OCI-LY1 (cell line): ENCODE measurements around the gene JADE3.

Source experiments
- EZH2 ChIP-seq: fragments of 200-600 bp; sonication (generic), shearing (Covaris generic); IDR thresholded peaks from 2 replicates; pipeline ENCODE4 v1.8.0; 2017; ENCODE audit warnings: borderline replicate concordance, mixed run types, mild to moderate bottlenecking, antibody characterized with exemption, low read length, moderate library complexity, mixed read lengths
- TF ChIP-seq, protein P1 (sequence below): fragments of 200-600 bp; sonication (generic), shearing (Covaris generic); IDR thresholded peaks from 2 replicates; pipeline ENCODE4 v1.5.1; 2017; ENCODE audit warnings: mild to moderate bottlenecking, antibody characterized with exemption, low read length, moderate library complexity, mixed read lengths

DNA sequence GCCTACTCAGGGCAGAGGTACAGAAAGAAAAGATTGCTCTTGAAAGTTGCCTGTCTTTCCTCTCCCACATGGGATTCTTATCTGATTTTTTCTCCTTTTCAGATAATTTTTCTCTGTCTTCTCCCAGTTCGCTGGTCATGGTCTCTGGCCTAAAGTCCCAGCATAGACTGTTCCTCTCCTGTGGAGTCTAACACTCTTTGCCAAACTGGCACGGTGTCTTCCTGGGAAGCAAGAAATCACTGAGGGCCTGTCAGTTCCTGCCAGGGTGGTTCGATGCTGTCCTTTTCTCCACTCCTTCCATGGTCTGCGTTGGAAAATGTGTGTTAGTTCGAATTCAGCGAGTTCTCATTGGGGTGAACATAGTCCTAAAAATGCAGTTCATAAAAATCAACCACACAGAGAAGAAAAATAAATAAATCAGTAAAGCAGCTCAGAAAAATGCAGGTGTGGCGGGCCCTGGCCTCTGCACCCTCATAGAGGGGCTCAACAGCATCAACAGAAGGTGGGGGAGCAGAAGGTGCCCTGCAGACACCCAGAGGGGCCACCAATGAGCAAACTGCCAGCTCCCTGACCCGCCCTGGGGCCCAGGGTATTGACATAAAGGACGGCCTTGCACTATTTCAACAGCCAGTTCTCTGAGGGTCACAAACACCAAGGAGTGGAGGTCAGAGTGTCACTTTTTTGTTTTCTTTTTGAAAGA, 168.1 kb downstream of the JADE3 start:
- TF ChIP-seq, protein P1, sequence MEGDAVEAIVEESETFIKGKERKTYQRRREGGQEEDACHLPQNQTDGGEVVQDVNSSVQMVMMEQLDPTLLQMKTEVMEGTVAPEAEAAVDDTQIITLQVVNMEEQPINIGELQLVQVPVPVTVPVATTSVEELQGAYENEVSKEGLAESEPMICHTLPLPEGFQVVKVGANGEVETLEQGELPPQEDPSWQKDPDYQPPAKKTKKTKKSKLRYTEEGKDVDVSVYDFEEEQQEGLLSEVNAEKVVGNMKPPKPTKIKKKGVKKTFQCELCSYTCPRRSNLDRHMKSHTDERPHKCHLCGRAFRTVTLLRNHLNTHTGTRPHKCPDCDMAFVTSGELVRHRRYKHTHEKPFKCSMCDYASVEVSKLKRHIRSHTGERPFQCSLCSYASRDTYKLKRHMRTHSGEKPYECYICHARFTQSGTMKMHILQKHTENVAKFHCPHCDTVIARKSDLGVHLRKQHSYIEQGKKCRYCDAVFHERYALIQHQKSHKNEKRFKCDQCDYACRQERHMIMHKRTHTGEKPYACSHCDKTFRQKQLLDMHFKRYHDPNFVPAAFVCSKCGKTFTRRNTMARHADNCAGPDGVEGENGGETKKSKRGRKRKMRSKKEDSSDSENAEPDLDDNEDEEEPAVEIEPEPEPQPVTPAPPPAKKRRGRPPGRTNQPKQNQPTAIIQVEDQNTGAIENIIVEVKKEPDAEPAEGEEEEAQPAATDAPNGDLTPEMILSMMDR = no peak
- TF ChIP-seq EZH2 = no peak
